MM.1S (cell line): Measurements from ENCODE around the gene EXOC3.

Source experiments
- EZH2 ChIP-seq: fragments of 300-600 bp; sonication (generic); optimal IDR thresholded peaks from 2 replicates; pipeline ENCODE3; 2017; ENCODE audit warnings: low read depth, mild to moderate bottlenecking, antibody characterized with exemption, low read length, mixed read lengths
- TF ChIP-seq, protein P1 (sequence below): fragments of 300-600 bp; sonication (generic); IDR thresholded peaks from 2 replicates; pipeline ENCODE4 v1.5.1; 2016; ENCODE audit warnings: antibody characterized with exemption, low read length, mixed read lengths

DNA sequence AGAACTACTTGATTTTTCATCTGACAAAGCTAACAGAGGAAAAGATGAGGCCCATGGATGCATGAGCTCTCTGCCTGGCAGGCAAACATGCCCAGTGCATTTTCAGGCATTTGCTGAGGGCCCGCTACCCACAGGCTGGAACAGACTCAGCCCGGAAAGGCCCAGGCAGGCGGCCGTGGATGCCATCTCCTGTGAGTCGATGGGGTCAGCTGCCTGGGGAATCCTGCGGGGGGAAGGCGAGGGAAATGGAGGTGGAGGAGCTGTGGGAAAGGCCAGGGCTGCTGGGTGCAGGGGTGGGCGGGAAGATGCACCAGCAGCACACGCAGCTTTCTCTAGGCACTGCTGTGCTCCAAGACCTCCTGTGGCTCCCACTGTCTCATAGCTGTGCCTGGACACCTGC lies 67.5 kb downstream of the EXOC3 start:
- TF ChIP-seq EZH2 = no peak
- TF ChIP-seq, protein P1, sequence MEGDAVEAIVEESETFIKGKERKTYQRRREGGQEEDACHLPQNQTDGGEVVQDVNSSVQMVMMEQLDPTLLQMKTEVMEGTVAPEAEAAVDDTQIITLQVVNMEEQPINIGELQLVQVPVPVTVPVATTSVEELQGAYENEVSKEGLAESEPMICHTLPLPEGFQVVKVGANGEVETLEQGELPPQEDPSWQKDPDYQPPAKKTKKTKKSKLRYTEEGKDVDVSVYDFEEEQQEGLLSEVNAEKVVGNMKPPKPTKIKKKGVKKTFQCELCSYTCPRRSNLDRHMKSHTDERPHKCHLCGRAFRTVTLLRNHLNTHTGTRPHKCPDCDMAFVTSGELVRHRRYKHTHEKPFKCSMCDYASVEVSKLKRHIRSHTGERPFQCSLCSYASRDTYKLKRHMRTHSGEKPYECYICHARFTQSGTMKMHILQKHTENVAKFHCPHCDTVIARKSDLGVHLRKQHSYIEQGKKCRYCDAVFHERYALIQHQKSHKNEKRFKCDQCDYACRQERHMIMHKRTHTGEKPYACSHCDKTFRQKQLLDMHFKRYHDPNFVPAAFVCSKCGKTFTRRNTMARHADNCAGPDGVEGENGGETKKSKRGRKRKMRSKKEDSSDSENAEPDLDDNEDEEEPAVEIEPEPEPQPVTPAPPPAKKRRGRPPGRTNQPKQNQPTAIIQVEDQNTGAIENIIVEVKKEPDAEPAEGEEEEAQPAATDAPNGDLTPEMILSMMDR = no peak
